Activated CD4-positive, alpha-beta T cell treated with anti-CD3 and anti-CD28 coated beads, Interleukin-2, amount 50 U/mL, for 24 hours (primary cell): Measurements from ENCODE around the gene MAPK8IP3.
A peak's percentile ranks its signal among the peaks of the same experiment; 100 is the strongest.

Experiments
- DNase-seq, 2 donors: peaks; one replicate each; pipeline ENCODE4 v3.0.0-alpha.2; 2020; ENCODE audit warnings: low read depth in 1 of 2, low spot score in 1 of 2

The MAPK8IP3 gene

DNA sequence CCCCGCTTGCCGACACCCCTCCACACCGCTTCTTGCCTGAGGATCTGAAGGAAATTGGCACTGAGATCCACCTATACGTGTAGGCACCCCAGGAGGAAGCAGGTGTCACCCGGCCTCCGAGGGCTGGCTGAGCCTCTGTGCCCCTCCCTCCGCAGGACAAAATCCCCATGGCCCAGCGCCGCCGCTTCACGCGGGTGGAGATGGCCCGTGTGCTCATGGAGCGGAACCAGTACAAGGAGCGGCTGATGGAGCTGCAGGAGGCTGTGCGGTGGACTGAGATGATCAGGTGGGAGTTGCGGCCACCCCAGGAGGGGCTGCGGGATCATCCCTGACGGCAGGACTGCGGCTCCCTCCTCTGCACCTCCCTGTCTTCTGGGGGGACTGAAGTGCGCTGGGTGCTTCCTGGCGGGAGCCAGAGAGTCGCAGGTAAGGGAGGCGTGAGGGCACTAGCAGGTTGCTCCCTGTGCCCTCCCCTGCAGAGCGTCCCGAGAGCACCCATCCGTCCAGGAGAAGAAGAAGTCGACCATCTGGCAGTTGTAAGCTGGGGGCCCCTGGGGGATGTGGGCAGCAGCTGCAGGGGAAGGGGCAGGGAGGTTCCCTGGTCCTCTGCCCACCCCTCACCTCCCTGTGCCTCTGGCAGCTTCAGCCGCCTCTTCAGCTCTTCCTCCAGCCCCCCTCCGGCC, 56.3 kb downstream of the MAPK8IP3 start:
- no peak for DNase-seq

DNA sequence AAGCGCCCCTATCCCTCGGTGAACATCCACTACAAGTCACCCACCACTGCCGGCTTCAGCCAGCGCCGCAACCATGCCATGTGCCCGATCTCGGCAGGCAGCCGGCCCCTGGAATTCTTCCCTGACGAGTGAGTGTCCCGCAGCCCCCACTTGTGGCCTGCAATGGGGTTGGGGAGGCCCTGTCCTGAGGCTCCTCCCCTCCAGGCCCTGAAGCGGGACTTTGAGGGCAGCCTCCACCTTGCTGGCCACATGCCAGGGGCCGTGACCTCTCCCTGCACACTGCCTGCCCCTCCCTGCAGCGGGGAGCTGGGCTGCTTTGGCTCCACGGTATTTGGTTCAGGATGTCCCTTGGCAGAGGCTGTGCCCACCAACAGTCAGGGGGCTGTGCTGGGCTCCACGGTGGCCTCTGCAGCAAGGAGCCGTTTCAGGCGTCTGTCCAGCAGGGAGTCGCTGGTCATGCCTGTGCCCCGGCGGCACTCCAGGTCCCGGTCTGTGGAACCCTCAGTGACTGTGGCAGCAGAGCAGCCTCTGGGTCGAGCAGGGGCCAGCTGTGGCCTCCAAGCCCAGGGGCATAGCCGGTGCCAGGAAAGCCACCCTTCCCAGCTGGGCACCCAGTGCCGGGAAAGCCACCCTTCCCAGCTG, 57.0 kb downstream of the MAPK8IP3 start:
- no peak for DNase-seq

DNA sequence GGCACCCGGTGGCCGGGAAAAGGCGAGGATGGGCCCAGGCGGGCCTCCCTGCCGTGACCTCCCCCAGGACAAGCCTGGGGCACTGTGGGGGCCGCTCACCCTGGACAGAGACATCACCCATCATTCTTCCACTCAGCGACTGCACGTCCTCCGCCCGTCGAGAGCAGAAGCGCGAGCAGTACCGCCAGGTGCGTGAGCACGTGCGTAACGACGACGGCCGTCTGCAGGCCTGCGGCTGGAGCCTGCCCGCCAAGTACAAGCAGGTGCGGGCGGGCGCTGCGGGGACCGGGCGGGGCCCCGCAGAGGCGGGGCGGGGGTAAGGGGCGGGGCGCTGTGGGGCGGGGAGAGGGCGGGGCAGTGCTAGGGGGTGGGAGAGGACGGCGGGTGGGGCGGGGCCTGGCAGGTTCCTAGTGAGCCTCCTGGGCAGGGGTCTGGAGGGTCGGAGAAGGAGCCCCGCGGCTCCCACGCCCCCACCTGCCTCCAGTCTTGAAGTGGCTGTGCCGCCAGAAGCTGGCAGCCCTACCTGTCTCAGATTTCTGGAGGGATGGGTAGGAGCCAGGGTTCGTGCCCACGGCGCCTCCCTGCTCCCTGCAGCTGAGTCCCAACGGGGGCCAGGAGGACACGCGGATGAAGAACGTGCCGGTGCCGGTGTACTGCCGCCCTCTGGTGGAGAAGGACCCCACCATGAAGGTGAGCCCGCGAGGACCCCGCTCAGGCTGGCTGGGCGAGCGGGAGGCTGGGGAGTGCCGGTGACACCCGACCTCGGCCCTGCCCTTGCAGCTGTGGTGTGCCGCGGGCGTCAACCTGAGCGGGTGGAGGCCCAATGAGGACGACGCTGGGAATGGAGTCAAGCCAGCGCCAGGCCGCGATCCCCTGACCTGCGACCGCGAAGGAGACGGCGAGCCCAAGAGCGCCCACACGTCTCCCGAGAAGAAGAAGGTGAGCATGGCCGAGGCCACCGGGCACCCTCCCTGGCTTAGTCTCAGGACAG, 57.8 kb downstream of the MAPK8IP3 start:
- DNase-seq = no peak

DNA sequence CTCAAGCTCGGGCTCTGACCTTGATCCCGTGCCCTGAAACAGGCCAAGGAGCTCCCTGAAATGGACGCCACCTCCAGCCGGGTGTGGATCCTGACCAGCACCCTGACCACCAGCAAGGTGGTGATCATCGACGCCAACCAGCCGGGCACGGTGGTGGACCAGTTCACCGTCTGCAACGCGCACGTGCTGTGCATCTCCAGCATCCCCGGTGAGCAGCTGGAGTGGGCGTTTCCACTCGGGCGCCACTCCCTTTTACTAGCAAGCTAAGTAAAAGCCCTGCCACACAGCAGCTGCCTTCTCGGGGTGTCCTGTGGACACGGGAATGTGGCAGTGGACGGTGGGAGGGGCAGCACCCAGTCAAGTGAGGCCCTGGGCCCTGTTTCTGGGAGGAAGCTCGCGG, 59.0 kb downstream of the MAPK8IP3 start:
- no peak for DNase-seq

DNA sequence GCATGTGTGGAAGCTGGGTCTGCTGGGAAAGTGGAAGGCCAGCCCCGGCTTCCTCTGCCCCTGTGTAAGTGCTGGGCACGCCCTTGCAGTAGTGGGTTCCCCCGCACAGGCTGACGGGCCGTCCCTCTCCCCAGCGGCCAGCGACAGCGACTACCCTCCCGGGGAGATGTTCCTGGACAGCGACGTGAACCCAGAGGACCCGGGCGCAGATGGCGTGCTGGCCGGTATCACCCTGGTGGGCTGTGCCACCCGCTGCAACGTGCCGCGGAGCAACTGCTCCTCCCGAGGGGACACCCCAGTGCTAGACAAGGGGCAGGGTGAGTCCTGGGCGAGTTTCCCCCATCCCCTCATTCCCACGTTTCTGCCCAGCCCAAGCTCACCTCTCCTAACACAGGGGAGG, 59.8 kb downstream of the MAPK8IP3 start:
- DNase-seq = no peak

DNA sequence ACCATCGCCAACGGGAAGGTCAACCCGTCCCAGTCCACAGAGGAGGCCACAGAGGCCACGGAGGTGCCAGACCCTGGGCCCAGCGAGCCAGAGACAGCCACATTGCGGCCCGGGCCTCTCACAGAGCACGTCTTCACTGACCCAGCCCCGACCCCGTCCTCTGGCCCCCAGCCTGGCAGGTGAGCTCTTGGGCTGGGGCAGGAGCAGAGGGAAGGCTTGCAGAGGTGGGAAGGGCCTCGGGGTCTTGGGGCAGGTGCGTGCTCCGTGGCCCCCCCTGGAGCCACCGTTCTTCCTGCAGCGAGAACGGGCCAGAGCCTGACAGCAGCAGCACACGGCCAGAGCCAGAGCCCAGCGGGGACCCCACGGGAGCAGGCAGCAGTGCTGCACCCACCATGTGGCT, 60.2 kb downstream of the MAPK8IP3 start:
- DNase-seq = no peak

DNA sequence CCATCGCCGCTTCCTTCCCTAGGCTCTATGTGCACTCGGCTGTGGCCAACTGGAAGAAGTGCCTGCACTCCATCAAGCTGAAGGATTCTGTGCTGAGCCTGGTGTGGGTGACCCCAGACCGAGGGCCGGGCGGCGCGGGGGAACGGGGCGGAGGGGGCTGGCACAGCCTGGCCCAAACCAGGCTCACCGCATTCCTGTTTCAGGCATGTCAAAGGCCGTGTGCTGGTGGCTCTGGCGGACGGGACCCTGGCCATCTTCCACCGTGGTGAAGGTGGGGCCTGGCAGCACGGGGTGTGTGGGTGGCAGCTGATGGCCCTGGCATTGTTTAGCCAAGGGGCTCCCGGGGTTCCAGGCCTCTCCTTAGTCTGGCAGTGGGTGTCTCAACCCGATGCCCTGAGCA, 60.7 kb downstream of the MAPK8IP3 start:
- DNase-seq = no peak

DNA sequence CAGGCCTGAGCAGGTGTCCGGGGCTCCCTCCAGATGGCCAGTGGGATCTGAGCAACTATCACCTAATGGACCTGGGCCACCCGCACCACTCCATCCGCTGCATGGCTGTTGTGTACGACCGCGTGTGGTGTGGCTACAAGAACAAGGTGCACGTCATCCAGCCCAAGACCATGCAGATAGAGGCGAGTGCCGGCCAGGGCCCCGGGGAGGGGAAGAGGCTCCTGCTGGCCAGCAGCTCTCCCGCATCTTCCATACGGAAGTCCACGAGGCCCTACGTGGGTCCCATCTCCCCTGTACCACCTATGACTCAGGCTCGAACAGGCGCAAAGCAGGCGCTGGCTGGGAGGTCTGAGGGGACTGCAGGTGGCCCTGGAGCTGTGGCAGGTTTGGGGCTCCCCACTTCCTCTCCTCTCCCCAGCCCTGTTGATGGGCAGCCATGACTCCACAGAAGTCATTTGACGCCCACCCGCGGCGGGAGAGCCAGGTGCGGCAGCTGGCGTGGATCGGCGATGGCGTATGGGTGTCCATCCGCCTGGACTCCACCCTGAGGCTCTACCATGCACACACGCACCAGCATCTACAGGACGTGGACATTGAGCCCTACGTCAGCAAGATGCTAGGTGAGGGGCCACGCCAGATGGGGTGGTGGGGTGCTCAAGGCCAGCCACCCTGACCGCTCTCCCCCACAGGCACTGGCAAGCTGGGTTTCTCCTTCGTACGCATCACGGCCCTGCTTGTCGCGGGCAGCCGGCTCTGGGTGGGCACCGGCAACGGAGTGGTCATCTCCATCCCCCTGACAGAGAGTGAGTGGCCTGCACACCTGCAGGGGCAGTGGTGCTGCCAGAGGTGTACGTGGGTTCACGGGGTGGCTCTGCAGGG, 61.4 kb downstream of the MAPK8IP3 start:
- DNase-seq = no peak

DNA sequence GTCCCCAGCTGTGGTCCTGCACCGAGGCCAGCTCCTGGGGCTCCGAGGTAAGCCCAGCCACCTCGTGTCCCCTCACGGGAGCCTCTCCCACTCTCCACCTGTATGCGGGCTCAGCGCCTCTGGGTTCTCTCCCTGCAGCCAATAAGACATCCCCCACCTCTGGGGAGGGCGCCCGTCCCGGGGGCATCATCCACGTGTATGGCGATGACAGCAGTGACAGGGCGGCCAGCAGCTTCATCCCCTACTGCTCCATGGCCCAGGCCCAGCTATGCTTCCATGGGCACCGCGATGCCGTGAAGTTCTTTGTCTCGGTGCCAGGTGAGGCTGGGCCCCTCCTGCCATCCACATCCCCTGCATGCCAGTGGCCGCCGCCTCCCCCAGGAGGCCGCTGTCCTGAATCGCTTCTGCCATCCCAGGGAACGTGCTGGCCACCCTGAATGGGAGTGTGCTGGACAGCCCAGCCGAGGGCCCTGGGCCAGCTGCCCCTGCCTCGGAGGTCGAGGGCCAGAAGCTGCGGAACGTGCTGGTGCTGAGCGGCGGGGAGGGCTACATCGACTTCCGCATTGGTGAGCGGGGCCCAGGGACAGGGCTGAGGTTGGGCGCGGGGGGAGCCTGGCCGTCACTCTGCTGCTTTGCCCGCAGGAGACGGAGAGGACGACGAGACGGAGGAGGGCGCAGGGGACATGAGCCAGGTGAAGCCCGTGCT, 62.2 kb downstream of the MAPK8IP3 start:
- DNase-seq = no peak

DNA sequence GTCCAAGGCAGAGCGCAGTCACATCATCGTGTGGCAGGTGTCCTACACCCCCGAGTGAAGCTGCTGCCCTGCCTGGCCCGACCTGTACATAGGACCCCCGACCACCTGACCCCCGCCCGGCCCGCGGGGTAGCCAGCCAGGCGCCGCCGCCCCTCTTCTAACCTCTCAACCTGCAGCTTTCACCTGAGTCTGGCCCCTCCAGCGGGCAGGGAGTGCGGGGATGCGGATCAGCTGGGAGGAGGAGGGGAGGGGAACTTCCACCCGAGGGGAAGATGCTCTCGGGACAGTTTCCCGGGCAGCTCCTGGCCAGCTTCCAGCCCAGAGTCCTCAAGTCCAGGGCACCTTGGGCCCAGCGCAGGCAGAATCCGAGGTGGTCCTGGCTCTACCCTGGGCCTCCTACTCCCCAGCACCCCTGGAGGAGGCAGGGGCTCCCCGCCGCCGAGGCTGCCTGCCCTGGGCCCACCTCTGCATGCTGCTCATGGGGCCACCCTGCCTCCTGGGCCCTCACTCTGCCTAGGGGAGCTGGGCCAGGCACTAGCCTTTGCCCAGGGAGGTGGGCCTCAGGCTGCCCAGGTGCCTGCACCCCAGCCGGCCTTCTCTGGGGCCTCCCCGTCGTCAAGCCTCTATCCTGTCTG, 62.9 kb downstream of the MAPK8IP3 start:
- DNase-seq = no peak

DNA sequence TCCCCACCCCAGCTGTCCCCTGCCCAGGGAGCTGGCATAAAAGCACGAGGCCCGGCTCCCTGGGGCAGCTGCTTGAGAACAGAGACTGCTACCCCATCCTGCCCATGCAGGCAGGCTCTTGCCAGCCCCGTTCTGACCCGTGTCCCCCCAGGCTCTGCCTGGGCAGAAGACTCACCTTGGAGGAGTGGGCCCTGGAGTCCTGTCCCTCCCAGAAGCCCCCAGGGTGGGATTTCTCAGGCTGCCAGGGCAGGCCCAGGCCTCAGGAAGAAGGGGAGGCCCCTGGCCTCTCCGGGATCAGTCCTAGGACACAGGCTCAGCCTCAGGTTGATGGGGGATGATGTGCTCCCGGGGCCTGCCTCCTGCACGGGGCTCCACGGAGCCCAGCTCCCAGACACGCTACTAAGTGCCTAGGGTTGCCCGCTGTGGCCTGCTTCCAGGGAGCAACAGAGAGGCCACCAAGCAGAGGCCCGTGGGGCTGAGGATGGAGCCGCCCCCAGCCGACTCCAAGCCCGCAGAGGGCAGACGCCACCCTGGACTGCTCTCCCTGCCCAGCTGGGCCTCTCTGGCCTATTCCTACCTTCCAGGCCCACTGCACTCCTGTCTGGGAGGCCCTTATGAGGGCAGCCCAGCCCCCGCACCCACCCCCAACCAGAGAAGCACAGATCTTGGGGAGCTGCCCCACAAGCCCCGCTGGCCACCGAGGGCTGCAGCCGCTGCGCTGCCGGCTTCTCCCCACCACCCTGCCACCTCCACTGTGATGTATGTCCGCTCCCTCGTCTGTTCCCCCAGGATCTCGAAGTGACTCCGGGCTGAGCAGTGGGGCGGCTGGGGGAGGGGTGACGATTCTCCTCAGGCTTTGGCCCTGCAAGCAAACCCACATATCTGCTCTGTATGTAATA, 63.7 kb downstream of the MAPK8IP3 start:
- no peak for DNase-seq

DNA sequence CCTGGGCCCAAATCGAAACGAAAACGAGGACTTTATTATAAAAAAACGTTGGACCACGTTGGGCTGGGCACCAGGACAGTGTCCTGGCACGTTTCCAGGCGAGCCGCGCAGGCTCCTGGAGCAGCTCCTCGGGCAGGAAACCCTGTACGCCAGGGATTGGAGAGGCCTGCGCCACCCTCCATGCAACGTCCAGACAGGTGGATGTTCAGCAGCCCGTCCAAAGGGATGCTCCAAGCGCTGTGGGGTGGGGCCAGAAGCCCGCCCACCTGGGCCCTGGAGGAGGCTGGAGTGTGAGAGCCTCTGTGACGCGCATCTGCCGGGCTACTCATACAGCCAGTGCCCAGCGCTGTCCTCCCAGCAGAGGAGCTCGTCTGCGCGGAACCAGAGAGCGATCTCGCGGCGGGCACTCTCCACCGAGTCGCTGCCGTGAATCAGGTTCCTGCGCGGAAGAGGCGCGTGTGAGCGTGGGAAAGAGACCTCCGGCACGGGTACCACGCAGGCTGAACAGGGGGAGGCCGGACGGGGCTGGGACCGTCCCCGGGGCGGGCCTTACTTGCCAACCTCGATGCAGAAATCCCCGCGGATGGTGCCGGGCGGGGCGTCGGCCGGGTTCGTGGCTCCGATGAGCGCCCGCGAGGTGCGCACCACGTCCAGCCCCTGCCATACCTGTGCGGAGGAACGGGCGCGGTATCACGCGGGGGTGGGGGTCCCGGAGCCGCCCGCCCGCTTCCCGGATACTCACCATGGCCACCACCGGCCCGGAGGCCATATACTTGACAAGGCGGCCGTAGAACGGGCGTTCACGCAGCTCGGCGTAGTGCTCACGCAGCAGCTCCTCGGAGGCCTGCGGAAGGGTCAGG, 64.6 kb downstream of the MAPK8IP3 start:
- DNase-seq = no peak

DNA sequence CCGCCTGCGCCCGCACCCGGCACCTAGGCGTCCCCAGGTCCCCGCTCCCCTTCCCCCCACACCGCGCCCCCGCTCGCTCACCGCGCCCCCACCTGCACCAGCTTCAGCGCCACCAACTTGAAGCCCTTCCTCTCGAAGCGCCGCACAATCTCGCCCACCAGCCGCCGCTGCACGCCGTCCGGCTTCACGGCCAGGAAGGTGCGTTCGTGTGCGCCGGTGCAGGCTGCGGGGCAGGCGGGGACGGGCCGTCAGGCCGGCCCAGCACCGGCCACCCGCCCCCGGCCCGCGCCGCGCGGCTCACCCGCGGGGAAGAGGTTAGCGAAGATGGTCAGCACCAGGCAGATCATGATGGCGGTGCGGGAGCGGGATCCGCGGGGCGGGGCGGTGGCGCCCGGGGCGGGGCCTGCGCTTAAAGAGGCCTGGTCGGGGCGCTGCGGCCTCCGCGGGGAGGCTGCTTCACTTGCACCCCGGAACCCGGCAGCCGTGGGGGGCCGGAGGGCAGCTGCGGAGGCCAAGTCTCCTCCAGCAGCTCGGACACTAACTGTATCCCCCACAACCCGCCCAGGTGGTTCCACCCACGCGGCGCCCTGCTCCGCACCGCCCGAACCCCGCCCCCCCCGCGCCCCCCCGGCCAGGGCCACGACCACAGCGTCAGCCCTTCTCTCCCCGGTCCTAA, 65.3 kb downstream of the MAPK8IP3 start, which contains the start of gene NME3:
Gene NME3 (minus strand): TSS at position 356 of the 676 bp plus-strand sequence. CDS start 9 bp downstream, at position 347.
- peak; percentile 62 to 70 for DNase-seq

DNA sequence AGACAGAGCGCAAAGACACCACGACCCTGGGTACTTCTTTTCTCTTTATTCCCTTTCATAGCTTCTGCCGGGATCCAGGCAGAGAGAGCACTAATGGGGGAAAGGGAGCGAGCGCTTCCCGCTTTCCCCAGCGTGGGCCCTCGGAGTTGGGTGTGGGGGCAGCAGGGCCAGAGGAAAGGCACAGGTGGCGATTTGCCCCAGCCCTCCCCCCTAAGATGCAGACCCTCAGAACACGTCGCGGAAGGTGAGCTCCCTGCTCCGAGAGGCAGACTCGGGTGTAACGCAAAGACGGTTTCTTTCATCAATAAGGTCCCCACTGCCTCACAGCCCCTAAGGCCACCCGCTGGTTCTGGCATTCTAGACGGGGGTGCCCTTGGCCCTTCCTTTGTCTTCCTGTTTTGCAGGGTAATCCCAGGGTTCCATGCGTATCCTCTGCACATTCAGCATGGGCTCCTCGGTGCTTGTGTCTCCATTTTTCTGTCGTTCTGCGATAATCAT, 65.9 kb downstream of the MAPK8IP3 start:
- DNase-seq = no peak

DNA sequence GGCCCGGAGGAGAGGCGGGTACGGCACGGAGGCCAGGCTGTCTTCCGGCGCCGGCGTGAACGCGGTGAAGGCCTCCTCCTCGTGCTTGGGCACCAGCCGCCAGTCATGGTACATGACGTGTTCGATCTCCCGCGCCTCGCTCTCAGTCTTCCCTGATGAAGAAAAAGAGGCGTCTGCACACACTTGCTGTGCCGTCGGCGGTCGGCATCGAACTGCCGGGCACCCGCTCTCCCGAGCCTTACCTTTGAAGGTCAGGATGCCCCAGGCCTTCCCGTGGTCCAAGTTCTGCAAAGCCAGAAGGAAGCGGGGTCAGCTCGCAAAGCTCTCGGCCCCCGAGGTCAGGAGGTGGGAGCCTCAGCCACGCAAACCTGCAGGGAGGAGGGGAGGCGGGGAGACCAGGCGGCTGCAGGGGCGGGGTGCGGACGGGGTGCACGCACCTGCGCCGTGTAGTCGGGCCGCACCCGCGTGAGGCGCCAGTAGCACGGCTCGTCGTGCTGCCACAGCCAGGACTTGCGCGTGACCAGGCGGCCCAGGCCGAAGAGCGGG, 66.4 kb downstream of the MAPK8IP3 start, which contains the start of gene EME2:
Gene EME2 (plus strand): TSS at position 449 of the 546 bp plus-strand sequence. CDS start 418 bp downstream, outside the sequence.
- no peak for DNase-seq

DNA sequence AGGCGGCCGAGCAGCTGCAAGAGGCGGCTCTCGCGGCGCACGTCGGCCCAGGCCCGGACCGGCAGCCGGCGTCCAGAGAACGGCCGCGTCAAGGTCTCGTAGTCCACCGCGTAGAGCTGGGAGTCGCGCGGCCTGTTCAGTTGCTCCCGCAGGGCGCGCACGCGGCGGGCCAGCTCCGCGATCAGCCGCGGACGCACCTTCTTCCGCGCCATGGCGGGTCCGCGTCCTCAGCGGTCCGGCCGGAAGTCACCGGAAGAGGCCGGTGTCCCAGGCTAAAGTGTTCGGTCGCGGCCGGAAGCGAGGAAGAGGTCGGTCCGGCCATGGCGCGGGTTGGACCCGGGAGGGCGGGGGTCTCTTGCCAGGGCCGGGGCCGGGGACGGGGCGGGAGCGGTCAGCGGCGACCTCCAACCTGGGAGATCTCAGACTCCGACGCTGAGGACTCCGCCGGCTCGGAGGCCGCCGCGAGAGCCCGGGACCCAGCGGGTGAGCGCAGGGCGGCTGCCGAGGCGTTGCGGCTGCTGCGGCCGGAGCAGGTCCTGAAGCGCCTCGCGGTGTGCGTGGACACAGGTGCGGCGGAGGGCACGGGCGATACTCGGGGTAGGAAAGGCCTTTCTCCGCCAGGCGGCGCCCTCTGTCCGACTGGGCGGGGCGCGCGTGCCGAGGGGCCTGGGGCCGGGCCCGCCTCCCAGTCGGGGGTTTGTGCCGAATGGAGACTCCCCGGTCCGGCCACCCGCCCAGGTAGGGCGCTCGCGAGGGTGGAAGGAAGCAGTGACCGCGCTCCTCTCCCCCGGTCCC, 67.1 kb downstream of the MAPK8IP3 start, which contains the start of gene MRPS34:
Gene MRPS34 (minus strand): TSS at position 227 of the 795 bp plus-strand sequence. CDS start 15 bp downstream, at position 212.
- DNase-seq = peak; percentile 74 to 78
